Measurements from ENCODE around the gene PNPLA3.

Gene PNPLA3

DNA sequence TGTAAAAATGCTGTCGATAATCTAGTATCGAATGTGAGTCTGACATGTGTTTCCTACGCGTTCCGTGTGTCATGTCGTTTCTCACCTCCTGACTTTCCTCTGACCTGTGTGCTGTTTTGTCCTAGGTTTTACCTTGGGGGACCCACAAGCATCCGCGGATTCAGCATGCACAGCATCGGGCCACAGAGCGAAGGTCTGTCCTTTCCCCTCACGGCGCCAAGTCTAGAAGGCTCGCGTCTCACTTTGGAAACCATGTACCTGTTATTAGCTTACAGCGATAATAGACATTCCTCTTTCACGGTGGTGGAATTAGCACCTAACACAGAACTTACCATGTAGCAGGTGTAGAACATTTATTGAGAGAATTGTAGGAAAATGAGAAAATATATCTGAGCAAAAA is 60.2 kb downstream of the PNPLA3 start:
- no peak for DNase-seq (ENCODE audit: low read depth)
- TF ChIP-seq POLR2A (IDR thresholded peaks at IDR 0.05; ENCODE audit: extremely low read depth, insufficient read length), result no peak
- TF ChIP-seq, protein P1, sequence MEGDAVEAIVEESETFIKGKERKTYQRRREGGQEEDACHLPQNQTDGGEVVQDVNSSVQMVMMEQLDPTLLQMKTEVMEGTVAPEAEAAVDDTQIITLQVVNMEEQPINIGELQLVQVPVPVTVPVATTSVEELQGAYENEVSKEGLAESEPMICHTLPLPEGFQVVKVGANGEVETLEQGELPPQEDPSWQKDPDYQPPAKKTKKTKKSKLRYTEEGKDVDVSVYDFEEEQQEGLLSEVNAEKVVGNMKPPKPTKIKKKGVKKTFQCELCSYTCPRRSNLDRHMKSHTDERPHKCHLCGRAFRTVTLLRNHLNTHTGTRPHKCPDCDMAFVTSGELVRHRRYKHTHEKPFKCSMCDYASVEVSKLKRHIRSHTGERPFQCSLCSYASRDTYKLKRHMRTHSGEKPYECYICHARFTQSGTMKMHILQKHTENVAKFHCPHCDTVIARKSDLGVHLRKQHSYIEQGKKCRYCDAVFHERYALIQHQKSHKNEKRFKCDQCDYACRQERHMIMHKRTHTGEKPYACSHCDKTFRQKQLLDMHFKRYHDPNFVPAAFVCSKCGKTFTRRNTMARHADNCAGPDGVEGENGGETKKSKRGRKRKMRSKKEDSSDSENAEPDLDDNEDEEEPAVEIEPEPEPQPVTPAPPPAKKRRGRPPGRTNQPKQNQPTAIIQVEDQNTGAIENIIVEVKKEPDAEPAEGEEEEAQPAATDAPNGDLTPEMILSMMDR (IDR thresholded peaks at IDR 0.05; ENCODE audit: low read depth, low read length), result no peak
- no peak for TF ChIP-seq MYC (IDR thresholded peaks at IDR 0.05; ENCODE audit: low read depth, low read length)
- H3K4me3 ChIP-seq (ENCODE audit: low read depth, low read length), result no peak overlapping the region

DNA sequence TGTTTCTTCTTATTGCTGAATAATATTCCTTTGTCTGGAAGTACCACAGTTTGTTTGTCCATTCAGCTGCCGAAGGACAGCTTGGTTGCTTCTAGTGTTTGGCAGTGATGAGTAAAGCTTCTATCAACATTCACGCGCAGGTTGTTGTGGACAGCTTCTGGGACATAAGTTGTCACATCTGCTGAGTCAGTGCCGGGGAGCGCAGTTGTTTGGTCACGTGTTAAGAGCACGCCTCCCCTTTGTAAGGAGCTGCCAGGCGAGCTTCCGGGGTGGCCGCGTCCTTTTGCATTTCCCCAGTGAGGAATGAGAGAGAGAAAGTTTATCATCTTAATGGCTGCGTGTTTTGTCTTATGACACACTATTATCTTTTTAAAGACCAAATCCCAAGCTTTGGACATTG is 61.9 kb downstream of the PNPLA3 start:
- H3K4me3 ChIP-seq (ENCODE audit: low read depth, low read length), result no peak overlapping the region
- no peak for DNase-seq (ENCODE audit: low read depth)
- no peak for TF ChIP-seq POLR2A (IDR thresholded peaks at IDR 0.05; ENCODE audit: extremely low read depth, insufficient read length)
- TF ChIP-seq, protein P2, sequence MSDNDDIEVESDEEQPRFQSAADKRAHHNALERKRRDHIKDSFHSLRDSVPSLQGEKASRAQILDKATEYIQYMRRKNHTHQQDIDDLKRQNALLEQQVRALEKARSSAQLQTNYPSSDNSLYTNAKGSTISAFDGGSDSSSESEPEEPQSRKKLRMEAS (IDR thresholded peaks at IDR 0.05; ENCODE audit: low read depth, low read length), result no peak
- TF ChIP-seq, protein P1 (IDR thresholded peaks at IDR 0.05; ENCODE audit: low read depth, low read length), result no peak
- TF ChIP-seq MYC (IDR thresholded peaks at IDR 0.05; ENCODE audit: low read depth, low read length), result no peak

DNA sequence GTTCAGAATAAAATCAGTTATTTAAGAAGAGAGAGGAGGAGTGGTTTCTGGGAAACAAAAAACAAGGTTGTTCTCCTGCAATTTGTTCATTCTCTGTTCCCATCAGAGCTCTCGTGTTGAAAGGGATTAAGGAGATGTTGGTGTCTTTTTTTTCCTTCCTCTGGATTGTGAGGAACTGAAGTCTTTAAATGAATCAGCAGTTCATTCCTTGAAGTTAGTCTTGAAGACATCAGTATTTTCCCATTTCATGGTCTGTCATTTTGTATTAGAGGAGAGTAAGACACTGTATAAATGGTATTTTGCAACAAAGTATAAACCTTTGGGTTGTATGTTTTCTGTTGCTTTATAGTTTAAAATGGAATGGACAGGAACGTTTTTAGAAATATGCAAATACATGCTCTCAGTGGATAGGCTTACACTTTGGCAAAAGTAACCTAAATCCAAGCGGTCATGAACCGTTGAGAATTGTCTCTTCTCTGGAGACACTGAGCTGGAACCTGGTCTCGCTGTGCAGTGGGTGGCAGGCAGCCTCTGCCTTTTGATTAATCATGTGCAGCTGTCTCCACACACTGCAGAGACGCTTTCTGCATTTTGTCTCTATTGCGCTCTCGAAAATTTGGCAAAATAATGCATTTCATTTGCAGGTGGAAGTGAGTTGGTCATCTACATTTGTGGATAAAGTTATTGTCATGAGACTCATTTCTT is 64.7 kb downstream of the PNPLA3 start:
- TF ChIP-seq, protein P1 (IDR thresholded peaks at IDR 0.05; ENCODE audit: low read depth, low read length), result no peak
- TF ChIP-seq, protein P2 (IDR thresholded peaks at IDR 0.05; ENCODE audit: low read depth, low read length), result no peak
- TF ChIP-seq MYC (IDR thresholded peaks at IDR 0.05; ENCODE audit: low read depth, low read length), result no peak
- no peak for TF ChIP-seq POLR2A (IDR thresholded peaks at IDR 0.05; ENCODE audit: extremely low read depth, insufficient read length)
- no peak for DNase-seq (ENCODE audit: low read depth)
- no peak overlapping the region for H3K4me3 ChIP-seq (ENCODE audit: low read depth, low read length)

DNA sequence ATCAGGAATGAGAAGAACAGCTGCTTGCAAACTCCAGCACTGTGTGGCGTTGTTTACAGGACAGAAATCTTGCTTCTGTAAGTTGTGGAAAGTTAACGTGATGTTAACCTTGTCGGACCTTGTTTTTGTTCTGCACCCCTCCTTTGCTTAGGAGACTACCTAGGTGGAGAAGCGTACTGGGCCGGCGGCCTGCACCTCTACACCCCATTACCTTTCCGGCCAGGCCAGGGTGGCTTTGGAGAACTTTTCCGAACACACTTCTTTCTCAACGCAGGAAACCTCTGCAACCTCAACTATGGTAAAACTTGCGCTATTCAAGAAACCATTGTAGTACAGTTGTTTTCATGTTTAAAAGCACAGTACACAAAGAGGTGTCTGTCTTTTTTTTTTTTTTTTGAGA is 65.4 kb downstream of the PNPLA3 start:
- H3K4me3 ChIP-seq (ENCODE audit: low read depth, low read length), result no peak overlapping the region
- no peak for DNase-seq (ENCODE audit: low read depth)
- TF ChIP-seq, protein P2 (IDR thresholded peaks at IDR 0.05; ENCODE audit: low read depth, low read length), result no peak
- TF ChIP-seq MYC (IDR thresholded peaks at IDR 0.05; ENCODE audit: low read depth, low read length) (no peak), POLR2A (IDR thresholded peaks at IDR 0.05; ENCODE audit: extremely low read depth, insufficient read length) (no peak)

DNA sequence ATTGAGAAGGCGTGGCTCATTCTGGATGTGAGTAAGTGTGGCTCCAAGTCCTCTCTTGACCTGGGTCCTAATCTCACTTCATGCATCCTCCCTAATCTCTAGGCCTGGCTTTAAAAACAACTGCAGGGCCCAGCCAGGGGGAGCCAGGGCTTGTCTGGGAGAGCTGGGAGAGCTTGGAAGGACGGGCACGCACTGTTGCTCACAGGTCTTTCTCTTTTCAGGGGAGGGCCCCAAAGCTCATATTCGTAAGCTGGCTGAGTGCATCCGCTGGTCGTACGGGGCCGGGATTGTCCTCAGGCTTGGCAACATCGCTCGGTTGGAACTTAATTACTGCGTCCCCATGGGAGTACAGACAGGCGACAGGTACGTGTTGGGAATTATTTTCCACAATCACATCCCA is 66.4 kb downstream of the PNPLA3 start:
- DNase-seq (ENCODE audit: low read depth), result no peak
- TF ChIP-seq MYC (IDR thresholded peaks at IDR 0.05; ENCODE audit: low read depth, low read length) (no peak), POLR2A (IDR thresholded peaks at IDR 0.05; ENCODE audit: extremely low read depth, insufficient read length) (no peak)
- H3K4me3 ChIP-seq (ENCODE audit: low read depth, low read length), result no peak overlapping the region

DNA sequence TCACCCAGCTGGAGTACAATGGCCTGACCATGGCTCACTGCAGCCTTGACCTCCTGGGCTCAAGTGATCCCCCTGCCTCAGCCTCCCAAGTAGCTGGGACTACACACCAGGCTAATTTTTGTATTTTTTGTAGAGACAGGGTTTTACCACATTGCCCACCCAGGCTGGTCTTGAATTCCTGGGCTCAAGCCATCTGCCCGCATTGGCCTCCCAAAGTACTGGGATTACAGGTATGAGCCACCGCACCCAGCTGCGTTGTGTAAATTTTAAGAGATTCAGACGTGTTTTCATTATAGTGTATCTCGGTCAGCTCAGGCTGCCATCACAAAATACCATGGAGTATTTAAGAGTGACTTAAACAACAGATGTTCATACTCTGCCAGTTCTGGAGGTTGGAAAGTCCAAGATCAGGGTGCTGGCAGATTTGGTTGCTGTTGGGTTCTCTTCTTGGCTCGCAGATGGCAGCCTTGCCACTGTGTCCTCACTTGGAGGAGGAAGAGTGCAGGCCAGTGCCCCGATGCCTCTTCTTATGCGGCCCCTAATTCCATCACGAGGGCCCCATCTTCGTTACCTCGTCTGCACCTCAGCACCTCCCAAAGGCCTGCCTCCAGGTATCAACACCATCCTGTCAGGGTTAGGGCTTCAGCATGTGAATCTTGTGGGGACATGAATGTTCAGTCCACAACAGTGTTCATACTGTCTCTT is 67.9 kb downstream of the PNPLA3 start:
- DNase-seq (ENCODE audit: low read depth), result no peak
- H3K4me3 ChIP-seq (ENCODE audit: low read depth, low read length), result no peak overlapping the region
- no peak for TF ChIP-seq POLR2A (IDR thresholded peaks at IDR 0.05; ENCODE audit: extremely low read depth, insufficient read length)
- TF ChIP-seq, protein P1 (IDR thresholded peaks at IDR 0.05; ENCODE audit: low read depth, low read length), result no peak
- TF ChIP-seq MYC (IDR thresholded peaks at IDR 0.05; ENCODE audit: low read depth, low read length), result no peak
- TF ChIP-seq, protein P2 (IDR thresholded peaks at IDR 0.05; ENCODE audit: low read depth, low read length), result no peak
